ENCODE data around the gene PDZRN3.

The PDZRN3 gene

GRCh38 chr3:73536952-73537351 is 87.8 kb downstream of the PDZRN3 start:
- H3K27ac ChIP-seq, result no peak overlapping the region
- TF ChIP-seq CTCF (conservative IDR thresholded peaks at IDR 0.05), result no peak

DNA sequence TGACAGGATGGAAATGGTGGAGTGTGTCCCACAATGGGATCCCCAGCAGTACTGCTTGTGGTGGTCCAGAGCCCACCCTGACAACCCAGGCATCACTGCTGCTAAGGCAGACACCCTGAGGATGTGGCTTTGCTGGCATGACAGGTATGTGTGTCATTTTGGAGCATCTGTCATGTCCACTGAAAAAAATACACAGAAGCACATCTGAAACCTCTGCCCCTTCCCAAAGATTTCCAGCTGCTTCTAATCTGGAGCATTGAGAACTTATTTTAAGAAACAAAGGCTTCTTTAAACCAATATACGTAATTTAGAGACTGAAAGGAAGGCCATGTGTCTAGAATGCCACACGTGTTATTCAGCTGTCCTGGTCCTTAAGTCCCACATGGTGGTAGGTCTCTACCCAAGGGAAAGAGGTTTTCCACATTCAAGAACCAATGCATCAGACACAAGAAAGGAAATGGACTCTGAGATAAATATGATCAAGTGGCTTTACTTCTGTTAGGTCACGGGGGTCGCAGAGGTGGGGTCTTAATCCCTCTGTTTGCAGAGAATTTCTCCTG is 88.3 kb downstream of the PDZRN3 start:
- no peak for TF ChIP-seq CTCF (conservative IDR thresholded peaks at IDR 0.05)
- no peak overlapping the region for H3K27ac ChIP-seq

- TF ChIP-seq CTCF (conservative IDR thresholded peaks at IDR 0.05), result no peak
- no peak overlapping the region for H3K27ac ChIP-seq
Measured at GRCh38 chr3:73535931-73536330, 88.8 kb downstream of the PDZRN3 start.

GRCh38 chr3:73535137-73535536 is 89.6 kb downstream of the PDZRN3 start:
- H3K27ac ChIP-seq, result no peak overlapping the region
- TF ChIP-seq CTCF (conservative IDR thresholded peaks at IDR 0.05), result no peak

GRCh38 chr3:73530022-73530396 is 94.7 kb downstream of the PDZRN3 start:
- TF ChIP-seq CTCF (conservative IDR thresholded peaks at IDR 0.05), result no peak

DNA sequence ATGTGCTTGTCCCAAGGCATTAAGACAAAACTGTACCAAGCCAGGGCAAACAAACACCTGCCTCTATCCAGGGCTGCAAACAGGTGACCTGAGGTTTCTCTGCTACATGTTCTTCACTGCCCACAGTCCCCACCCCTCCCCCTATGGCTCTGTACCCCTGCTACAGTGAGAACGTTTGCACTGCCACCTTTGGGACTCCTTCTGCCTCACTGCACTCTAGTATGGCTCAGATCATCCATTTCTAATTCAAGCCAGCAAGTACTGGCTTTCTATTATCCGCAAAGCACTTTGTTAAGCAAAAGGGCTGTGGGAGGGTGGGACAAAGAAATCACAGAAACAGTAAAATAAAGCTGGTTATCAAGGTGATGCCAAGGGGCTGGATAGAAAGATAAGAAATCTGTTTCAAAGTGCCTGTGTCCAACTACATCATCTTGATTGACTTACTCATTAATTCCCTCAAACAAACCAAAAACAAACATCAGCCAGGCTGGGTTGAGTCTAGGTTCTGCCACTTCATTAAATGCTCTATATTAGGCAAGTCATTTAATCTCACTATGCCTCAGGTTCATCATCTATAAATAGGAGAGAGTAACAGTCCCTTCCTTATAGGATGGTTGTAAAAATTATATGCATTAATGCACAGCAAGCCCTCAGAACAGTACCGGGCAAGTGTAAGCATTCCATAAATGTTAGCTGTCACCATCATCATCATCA is 95.3 kb downstream of the PDZRN3 start:
- no peak overlapping the region for H3K27ac ChIP-seq
- no peak for TF ChIP-seq CTCF (conservative IDR thresholded peaks at IDR 0.05)

More at GRCh38 chr3:73530022-73530396, 94.7 kb downstream of the PDZRN3 start:
- H3K27ac ChIP-seq, result no peak overlapping the region

DNA sequence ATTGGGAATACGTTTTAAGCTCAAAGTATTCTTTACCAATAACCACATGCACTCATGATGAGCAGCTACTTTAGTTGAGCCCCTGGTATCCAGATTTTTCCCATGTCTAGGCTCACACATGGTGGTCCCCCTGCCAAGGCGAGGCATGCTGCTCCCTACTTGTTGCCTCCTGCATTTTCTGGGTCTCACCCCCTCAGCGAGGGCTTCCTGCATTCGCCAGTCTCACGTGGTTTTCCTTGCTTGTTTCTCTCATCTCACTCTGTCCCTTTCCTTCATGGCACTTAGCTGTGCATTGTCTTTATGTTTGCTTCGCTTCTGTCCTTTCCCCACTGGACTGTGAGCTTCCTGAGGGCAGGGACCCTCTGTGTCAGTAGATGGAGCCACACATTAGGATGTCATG is 99.2 kb downstream of the PDZRN3 start:
- H3K27ac ChIP-seq, result no peak overlapping the region
- no peak for TF ChIP-seq CTCF (conservative IDR thresholded peaks at IDR 0.05)

Data from VCaP (cell line).